MM.1S (cell line): ENCODE results near the gene MOAP1.
A peak's percentile ranks its signal among the peaks of the same experiment; 100 is the strongest.

Source experiments
- DNase-seq: peaks from one replicate; pipeline ENCODE4 v3.0.0-alpha.2; 2015
- H2AFZ ChIP-seq: fragments of 300-600 bp; sonication (generic); 2 replicates; pipeline ENCODE4 v1.6.0; 2016; ENCODE audit warnings: antibody characterized with exemption, low read length
- H3F3A ChIP-seq: fragments of 300-600 bp; sonication (generic); 2 replicates; pipeline ENCODE4 v1.6.1; 2016; ENCODE audit warnings: mild to moderate bottlenecking, antibody characterized with exemption, low read length, moderate library complexity, mixed read lengths; ENCODE audit not compliant: insufficient read depth
- H3K27ac ChIP-seq: fragments of 300-600 bp; sonication (generic); 2 replicates; pipeline ENCODE4 v1.5.1; 2016; ENCODE audit warnings: mild to moderate bottlenecking, low read length
- H3K27me3 ChIP-seq: fragments of 300-600 bp; sonication (generic); replicated peaks from 2 replicates; pipeline ENCODE4 v1.6.0; 2016; ENCODE audit warnings: low read length; ENCODE audit not compliant: insufficient read depth
- H3K36me3 ChIP-seq: fragments of 300-600 bp; sonication (generic); replicated peaks from 2 replicates; pipeline ENCODE4 v1.6.1; 2016; ENCODE audit warnings: mild to moderate bottlenecking, low read length, mixed read lengths; ENCODE audit not compliant: insufficient read depth
- H3K4me1 ChIP-seq: fragments of 300-600 bp; sonication (generic); 2 replicates; pipeline ENCODE4 v1.6.1; 2016; ENCODE audit warnings: low read length, mixed read lengths
- H3K4me2 ChIP-seq: fragments of 300-600 bp; sonication (generic); 2 replicates; pipeline ENCODE4 v1.6.0; 2016; ENCODE audit warnings: low read depth, low read length
- H3K4me3 ChIP-seq: fragments of 300-600 bp; sonication (generic); 2 replicates; pipeline ENCODE4 v1.5.1; 2016; ENCODE audit warnings: low read length, mixed read lengths
- H3K79me2 ChIP-seq: fragments of 300-600 bp; sonication (generic); 2 replicates; pipeline ENCODE4 v1.6.1; 2016; ENCODE audit warnings: mixed run types, low read length, mixed read lengths
- H3K9ac ChIP-seq: fragments of 300-600 bp; sonication (generic); 2 replicates; pipeline ENCODE4 v1.6.1; 2016; ENCODE audit warnings: low read length, mixed read lengths
- H3K9me2 ChIP-seq: fragments of 300-600 bp; sonication (generic); replicated peaks from 2 replicates; pipeline ENCODE4 v1.6.1; 2016; ENCODE audit warnings: mild to moderate bottlenecking, low read length, mixed read lengths; ENCODE audit not compliant: insufficient read depth
- H3K9me3 ChIP-seq: fragments of 300-600 bp; sonication (generic); replicated peaks from 2 replicates; pipeline ENCODE4 v1.6.1; 2016; ENCODE audit warnings: mild to moderate bottlenecking, low read length, mixed read lengths; ENCODE audit not compliant: insufficient read depth
- H4K20me1 ChIP-seq: fragments of 300-600 bp; sonication (generic); 2 replicates; pipeline ENCODE4 v1.6.1; 2016; ENCODE audit warnings: mild to moderate bottlenecking, low read length, moderate library complexity, mixed read lengths; ENCODE audit not compliant: insufficient read depth
- EZH2 ChIP-seq: fragments of 300-600 bp; sonication (generic); optimal IDR thresholded peaks from 2 replicates; pipeline ENCODE3; 2017; ENCODE audit warnings: low read depth, mild to moderate bottlenecking, antibody characterized with exemption, low read length, mixed read lengths
- EZH2phosphoT487 ChIP-seq: fragments of 300-600 bp; sonication (generic); IDR thresholded peaks from 2 replicates; pipeline ENCODE4 v1.6.1; 2018; ENCODE audit warnings: antibody characterized with exemption, low read length
- TF ChIP-seq, protein P1 (sequence below): fragments of 300-600 bp; sonication (generic); IDR thresholded peaks from 2 replicates; pipeline ENCODE4 v1.5.1; 2016; ENCODE audit warnings: antibody characterized with exemption, low read length, mixed read lengths

Gene MOAP1

DNA sequence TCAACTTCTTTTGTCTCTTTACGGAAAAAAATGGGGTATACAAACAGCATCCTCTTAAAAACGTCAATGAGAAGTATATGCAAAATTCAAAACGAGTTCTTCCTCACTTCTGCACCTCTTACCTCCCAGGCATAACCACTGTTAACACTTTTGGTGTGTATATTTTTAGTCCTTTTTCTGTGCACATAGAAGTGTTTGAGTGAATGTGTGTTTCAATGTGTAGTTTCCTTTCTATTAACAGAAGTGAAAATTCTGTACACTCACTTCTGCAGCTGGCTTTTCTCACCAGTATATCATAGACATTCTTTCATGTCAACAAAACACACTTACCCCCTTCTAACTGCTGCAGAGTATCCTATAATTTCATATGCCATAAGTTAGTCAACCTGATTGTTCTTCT lies 27.7 kb upstream of the MOAP1 start:
- no peaks in the 10 kb centered on the region for H3K27me3 ChIP-seq
- H3K4me2 ChIP-seq, result no peak overlapping the region
- no peaks in the 10 kb centered on the region for H3K9me3 ChIP-seq
- no peak for DNase-seq
- no peak overlapping the region for H2AFZ ChIP-seq
- no peaks in the 10 kb centered on the region for H3K36me3 ChIP-seq
- 0 out of 2 replicates have a peak, but pooled peaks cover 3% of the 10 kb centered on the region for H3K4me1 ChIP-seq
- no peak for TF ChIP-seq EZH2
- TF ChIP-seq EZH2phosphoT487, result no peak
- TF ChIP-seq, protein P1, sequence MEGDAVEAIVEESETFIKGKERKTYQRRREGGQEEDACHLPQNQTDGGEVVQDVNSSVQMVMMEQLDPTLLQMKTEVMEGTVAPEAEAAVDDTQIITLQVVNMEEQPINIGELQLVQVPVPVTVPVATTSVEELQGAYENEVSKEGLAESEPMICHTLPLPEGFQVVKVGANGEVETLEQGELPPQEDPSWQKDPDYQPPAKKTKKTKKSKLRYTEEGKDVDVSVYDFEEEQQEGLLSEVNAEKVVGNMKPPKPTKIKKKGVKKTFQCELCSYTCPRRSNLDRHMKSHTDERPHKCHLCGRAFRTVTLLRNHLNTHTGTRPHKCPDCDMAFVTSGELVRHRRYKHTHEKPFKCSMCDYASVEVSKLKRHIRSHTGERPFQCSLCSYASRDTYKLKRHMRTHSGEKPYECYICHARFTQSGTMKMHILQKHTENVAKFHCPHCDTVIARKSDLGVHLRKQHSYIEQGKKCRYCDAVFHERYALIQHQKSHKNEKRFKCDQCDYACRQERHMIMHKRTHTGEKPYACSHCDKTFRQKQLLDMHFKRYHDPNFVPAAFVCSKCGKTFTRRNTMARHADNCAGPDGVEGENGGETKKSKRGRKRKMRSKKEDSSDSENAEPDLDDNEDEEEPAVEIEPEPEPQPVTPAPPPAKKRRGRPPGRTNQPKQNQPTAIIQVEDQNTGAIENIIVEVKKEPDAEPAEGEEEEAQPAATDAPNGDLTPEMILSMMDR, result no peak
- no peak overlapping the region for H3K9ac ChIP-seq
- H4K20me1 ChIP-seq, result no peaks in the 10 kb centered on the region
- no peaks in the 10 kb centered on the region for H3F3A ChIP-seq
- peaks cover 23% of the 10 kb centered on the region for H3K79me2 ChIP-seq
- H3K27ac ChIP-seq, result peak overlapping the region; percentile 31; the same call in 1 of the 2 replicates
- no peak overlapping the region for H3K4me3 ChIP-seq
- no peaks in the 10 kb centered on the region for H3K9me2 ChIP-seq

GRCh38 chr14:93207468-93208308 lies 23.0 kb upstream of the MOAP1 start:
- Histone ChIP-seq H2AFZ (peak overlapping the region; percentile 65; the same call in 1 of the 2 replicates), H3K27ac (peak overlapping the region; percentile 49; the same call in 1 of the 2 replicates), H3K79me2 (peaks cover 51% of the 10 kb centered on the region)

DNA sequence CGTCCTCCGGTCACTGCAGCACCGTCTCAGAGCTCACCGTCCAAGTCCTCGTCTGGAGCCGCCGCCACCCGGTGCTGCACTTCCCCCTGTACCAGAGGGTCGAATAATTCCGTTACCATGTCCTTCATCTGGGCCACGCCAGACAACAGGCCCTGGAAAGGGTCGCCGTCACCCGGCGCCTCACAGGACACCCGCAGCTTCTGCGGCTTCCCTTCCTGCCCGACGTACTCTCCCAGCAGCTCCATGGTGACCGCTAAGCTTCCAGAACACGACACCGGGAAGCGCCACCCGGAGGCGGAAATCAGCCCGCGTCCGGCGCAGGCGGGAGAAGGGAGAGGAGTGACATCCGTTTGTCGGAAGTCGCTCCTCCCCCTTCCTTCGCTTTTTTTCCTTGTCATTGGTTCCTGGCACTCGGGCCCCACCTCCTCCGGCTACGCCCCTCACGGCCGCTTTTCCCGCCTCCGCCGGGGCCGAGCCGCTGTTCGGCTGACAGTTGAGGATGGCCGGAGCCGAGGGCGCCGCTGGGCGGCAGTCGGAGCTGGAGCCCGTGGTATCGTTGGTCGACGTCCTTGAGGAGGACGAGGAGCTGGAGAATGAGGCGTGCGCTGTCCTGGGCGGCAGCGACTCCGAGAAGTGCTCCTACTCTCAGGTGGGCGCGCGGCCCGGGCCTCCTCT lies 22.2 kb upstream of the MOAP1 start, which contains the start of the genes GON7 and UBR7:
GON7 (minus strand) TSS at position 273 of the 675 bp plus-strand sequence; CDS start at position 245, 28 bp downstream.
UBR7 (plus strand) TSS at position 464 of the 675 bp plus-strand sequence; CDS start at position 500, 36 bp downstream.
- Histone ChIP-seq H3K27ac (peak within 1 kb of the TSS; percentile 55), H3K9me3 (no peaks in the 10 kb centered on the region), H3F3A (no peaks in the 10 kb centered on the region), H3K36me3 (no peaks in the 10 kb centered on the region), H3K9me2 (no peaks in the 10 kb centered on the region), H4K20me1 (no peaks in the 10 kb centered on the region), H3K4me3 (peak within 1 kb of the TSS; percentile 79), H2AFZ (peak within 1 kb of the TSS; percentile 65; the same call in 1 of the 2 replicates), H3K4me1 (0 out of 2 replicates have a peak, but pooled peaks cover 3% of the 10 kb centered on the region), H3K9ac (peak within 1 kb of the TSS; percentile 80), H3K4me2 (peak within 1 kb of the TSS; percentile 78), H3K79me2 (peaks cover 51% of the 10 kb centered on the region), H3K27me3 (no peaks in the 10 kb centered on the region)
- TF ChIP-seq, protein P1, result no peak
- TF ChIP-seq EZH2 (no peak), EZH2phosphoT487 (no peak)
- DNase-seq, result peak; percentile 87

More at GRCh38 chr14:93207468-93208308, 23.0 kb upstream of the MOAP1 start:
- Histone ChIP-seq H3K9ac (peak overlapping the region; percentile 80), H3F3A (no peaks in the 10 kb centered on the region), H3K36me3 (no peaks in the 10 kb centered on the region), H3K27me3 (no peaks in the 10 kb centered on the region), H3K4me1 (0 out of 2 replicates have a peak, but pooled peaks cover 3% of the 10 kb centered on the region), H3K4me2 (peak overlapping the region; percentile 78), H3K9me2 (no peaks in the 10 kb centered on the region), H4K20me1 (no peaks in the 10 kb centered on the region), H3K9me3 (no peaks in the 10 kb centered on the region), H3K4me3 (peak overlapping the region; percentile 79)
- no peak for DNase-seq
- TF ChIP-seq EZH2phosphoT487 (no peak), EZH2 (no peak)
- TF ChIP-seq, protein P1, result peak; percentile 23
